B cell (primary cell): ENCODE data around the gene PRKCA. TPM values are rescaled to one million over a fixed set of nuclear protein-coding genes. Genes with fewer than 3 reads are reported as not detected.
"Not testable (repeated sequence)": the region's sequence is repeated elsewhere in the genome, so short reads cannot be mapped to it uniquely, and the experiment has no call there.

Experiments
- ATAC-seq: fragments of 200-7000 bp; cut with Tn5 transposase; one replicate; pipeline ENCODE4 v1.10.0; 2021; ENCODE audit warnings: low read depth, mild to moderate bottlenecking, moderate number of reproducible peaks, moderate library complexity
- CTCF ChIA-PET: fragments of 350-600 bp; sonication (Branson Sonifier 250); formaldehyde crosslinking; loops from one replicate; lab custom pipeline; 2021; ENCODE audit warnings: antibody characterized with exemption, inconsistent platforms; lab: Charles Lee
- POLR2A ChIA-PET: fragments of 350-600 bp; sonication (Branson Sonifier 250); formaldehyde crosslinking; loops from one replicate; lab custom pipeline; 2021; ENCODE audit warnings: antibody characterized with exemption; lab: Charles Lee
- DNase-seq: peaks from one replicate; pipeline ENCODE4 v3.0.0; 2013
- H2AFZ ChIP-seq: 2 replicates; pipeline ENCODE4 v1.6.1; 2012; ENCODE audit warnings: mild to moderate bottlenecking, low read depth, low read length; ENCODE audit not compliant: insufficient read depth, poor library complexity, severe bottlenecking
- H3K27ac ChIP-seq, 2 donors: 1 replicate in 1 of 2; 2 replicates in 1 of 2; pipeline ENCODE4 v1.5.1; 2012 to 2013; ENCODE audit warnings: low read length in 2 of 2, mild to moderate bottlenecking in 2 of 2, moderate library complexity in 1 of 2
- H3K27me3 ChIP-seq, 4 experiments: fragments of 200-600 bp in 1 of 4; sonication (generic) in 1 of 4; replicated peaks in 1 of 4; 1 replicate in 2 of 4; 2 replicates in 2 of 4; pipeline versions ENCODE4 v1.6.1 to v1.7.0; 2013 to 2016; ENCODE audit warnings: low read length in 3 of 4, mild to moderate bottlenecking in 2 of 4, mixed read lengths in 1 of 4, moderate library complexity in 1 of 4; ENCODE audit not compliant: insufficient read depth in 4 of 4, control insufficient read depth in 3 of 4; ENCODE audit errors: control extremely low read depth in 1 of 4
- H3K36me3 ChIP-seq, 2 experiments: replicated peaks in 1 of 2; 1 replicate in 1 of 2; 2 replicates in 1 of 2; pipeline versions ENCODE4 v1.6.1 to v1.7.1; 2013; ENCODE audit warnings: low read length in 1 of 2; ENCODE audit not compliant: insufficient read depth in 2 of 2, control insufficient read depth in 1 of 2; ENCODE audit errors: control extremely low read depth in 1 of 2, extremely low read depth in 1 of 2
- H3K4me1 ChIP-seq, 2 donors: fragments of 200-600 bp in 1 of 2; sonication (generic) in 1 of 2; 1 replicate in 1 of 2; 2 replicates in 1 of 2; pipeline versions ENCODE4 v1.5.1 to v1.6.1; 2013 to 2017; ENCODE audit warnings: low read length in 2 of 2; ENCODE audit not compliant: control insufficient read depth in 2 of 2, insufficient read depth in 2 of 2
- H3K4me2 ChIP-seq: replicated peaks from 2 replicates; pipeline ENCODE3; 2012; ENCODE audit warnings: mild to moderate bottlenecking, low read depth, low read length; ENCODE audit not compliant: poor library complexity, severe bottlenecking
- H3K4me3 ChIP-seq, 5 experiments: fragments of 200-600 bp in 1 of 5; sonication (generic) in 1 of 5; 1 replicate in 3 of 5; 2 replicates in 2 of 5; pipeline versions ENCODE4 v1.5.1 to v1.7.0; 2011 to 2016; ENCODE audit warnings: low read length in 4 of 5, mild to moderate bottlenecking in 4 of 5, low read depth in 2 of 5, control low read depth in 1 of 5, moderate library complexity in 1 of 5; ENCODE audit not compliant: insufficient read depth in 1 of 5; ENCODE audit errors: control extremely low read depth in 1 of 5, extremely low read depth in 1 of 5
- H3K79me2 ChIP-seq: fragments of 200-600 bp; sonication (generic); one replicate; pipeline ENCODE4 v1.6.0; 2016; ENCODE audit warnings: low read length; ENCODE audit not compliant: control insufficient read depth, insufficient read depth
- H3K9ac ChIP-seq: fragments of 200-600 bp; sonication (generic); 2 replicates; pipeline ENCODE4 v1.6.1; 2017; ENCODE audit warnings: mild to moderate bottlenecking, low read length, moderate library complexity
- H3K9me3 ChIP-seq, 3 donors: one replicate each; pipeline versions ENCODE4 v1.6.1 to v1.7.1; 2013; ENCODE audit warnings: low read length in 2 of 3; ENCODE audit not compliant: control insufficient read depth in 2 of 3, insufficient read depth in 1 of 3; ENCODE audit errors: control extremely low read depth in 1 of 3
- H4K20me1 ChIP-seq: 2 replicates; pipeline ENCODE4 v1.6.0; 2012; ENCODE audit warnings: mild to moderate bottlenecking, low read length; ENCODE audit not compliant: insufficient read depth, control insufficient read depth, poor library complexity, severe bottlenecking
- H3K27ac Mint-ChIP-seq: one replicate; pipeline ENCODE4 v1.8.0; 2021; ENCODE audit warnings: mixed read lengths
- H3K27me3 Mint-ChIP-seq: one replicate; pipeline ENCODE4 v1.8.0; 2021; ENCODE audit warnings: mixed read lengths
- H3K4me1 Mint-ChIP-seq: one replicate; pipeline ENCODE4 v1.8.0; 2021; ENCODE audit warnings: mixed read lengths
- H3K4me3 Mint-ChIP-seq: one replicate; pipeline ENCODE4 v1.8.0; 2021; ENCODE audit warnings: mixed read lengths
- H3K9me3 Mint-ChIP-seq: one replicate; pipeline ENCODE4 v1.8.0; 2022; ENCODE audit warnings: mixed read lengths; ENCODE audit not compliant: insufficient read depth
- CTCF ChIP-seq: fragments of 200-600 bp; IDR thresholded peaks from one replicate; pipeline ENCODE4 v1.8.0; 2022; ENCODE audit warnings: antibody characterized with exemption, mild to moderate bottlenecking
- EZH2 ChIP-seq: IDR thresholded peaks from 2 replicates; pipeline ENCODE4 v1.6.1; 2012; ENCODE audit warnings: borderline replicate concordance, low read depth, mild to moderate bottlenecking, moderate library complexity, low read length; ENCODE audit not compliant: insufficient read depth, poor library complexity, severe bottlenecking
- WGBS: methylation state at CpG from one replicate; pipeline ENCODE4 v1.1.5; 2013; ENCODE audit warnings: missing lambda C conversion rate; ENCODE audit not compliant: insufficient coverage; 5-methylcytosine and 5-hydroxymethylcytosine counted together
- intact Hi-C: fragments of 100-400 bp; cut with micrococcal nuclease; formaldehyde crosslinking; loops from one replicate; pipeline ENCODE4 v1.10.0; 2022
- polyA plus RNA-seq: library from polyadenylated mRNA; depleted of rRNA; stranded (reverse); fragments of >200 nt; gene quantifications from 2 replicates; pipeline ENCODE4 v1.2.3, GENCODE V29; 2012
- total RNA-seq, 2 donors: library from RNA; stranded (reverse); fragments of 120-200 nt in 1 of 2; gene quantifications; 1 replicate in 1 of 2; 2 replicates in 1 of 2; pipeline versions ENCODE4 v1.2.3 to v1.2.4, GENCODE V29; 2013 to 2022

Gene PRKCA
- total and polyA plus RNA-seq, 2 donors (not counting 1 experiment from before 2014, with no cell fraction given) = 0.33 to 7.7 TPM

- H3K27me3 Mint-ChIP-seq, H3K9ac ChIP-seq, H4K20me1 ChIP-seq, H3K4me3 Mint-ChIP-seq, POLR2A ChIA-PET, H3K4me2 ChIP-seq, H3K9me3 ChIP-seq, H3K4me1 Mint-ChIP-seq, H3K4me3 ChIP-seq, ATAC-seq, H3K27me3 ChIP-seq, H3K4me1 ChIP-seq, H3K36me3 ChIP-seq, H2AFZ ChIP-seq, H3K79me2 ChIP-seq, DNase-seq, H3K9me3 Mint-ChIP-seq, H3K27ac ChIP-seq, intact Hi-C loops, CTCF ChIA-PET, H3K27ac Mint-ChIP-seq: not testable (repeated sequence)
- WGBS = 86% methylated on average over 1 of the region's 3 CpGs
Measured at GRCh38 chr17:66489576-66489975, 187.2 kb downstream of the PRKCA start.

DNA sequence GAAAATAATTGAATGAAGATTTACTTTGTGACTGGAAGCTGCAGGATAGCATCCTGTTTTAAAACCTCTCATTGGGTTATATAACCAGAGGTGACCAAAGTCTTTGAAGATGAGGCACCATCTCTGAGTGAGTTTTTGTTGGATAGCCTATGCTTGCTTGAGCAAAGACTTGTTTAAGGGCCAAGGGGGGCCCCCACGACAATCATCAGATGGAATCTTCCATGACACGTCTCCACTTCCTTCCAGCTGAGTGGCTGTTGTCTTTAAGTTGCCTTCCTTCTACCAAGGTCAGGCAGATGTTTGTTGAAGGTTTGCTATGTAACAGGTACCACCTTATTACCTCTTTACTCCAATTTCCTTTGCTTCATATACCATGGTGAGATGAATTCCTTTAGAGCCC is 188.8 kb downstream of the PRKCA start:
- no CpG with 5 or more reads among the region's 2 CpGs for WGBS
- Histone ChIP-seq H4K20me1 (no peaks in the 10 kb centered on the region), H3K9me3 (no peaks in the 10 kb centered on the region), H3K27me3 (no peaks in the 10 kb centered on the region), H2AFZ (no peak overlapping the region), H3K4me1 (no peaks in the 10 kb centered on the region), H3K9ac (no peak overlapping the region), H3K36me3 (no peaks in the 10 kb centered on the region), H3K4me2 (no peak overlapping the region), H3K79me2 (no peaks in the 10 kb centered on the region), H3K4me3 (no peak overlapping the region), H3K27ac (no peak overlapping the region)
- no peak overlapping the region for H3K27ac Mint-ChIP-seq
- TF ChIP-seq CTCF = no peak
- no peak for TF ChIP-seq EZH2
- H3K9me3 Mint-ChIP-seq = no peaks in the 10 kb centered on the region
- ChIA-PET CTCF (no interaction called here), POLR2A (no interaction called here)
- no peaks in the 10 kb centered on the region for H3K4me1 Mint-ChIP-seq
- H3K27me3 Mint-ChIP-seq = no peaks in the 10 kb centered on the region
- no peak for DNase-seq
- intact Hi-C loops = no loop called here
- H3K4me3 Mint-ChIP-seq = no peak overlapping the region
- ATAC-seq = no peak
